ENCODE results near the gene ZBTB2.

DNA sequence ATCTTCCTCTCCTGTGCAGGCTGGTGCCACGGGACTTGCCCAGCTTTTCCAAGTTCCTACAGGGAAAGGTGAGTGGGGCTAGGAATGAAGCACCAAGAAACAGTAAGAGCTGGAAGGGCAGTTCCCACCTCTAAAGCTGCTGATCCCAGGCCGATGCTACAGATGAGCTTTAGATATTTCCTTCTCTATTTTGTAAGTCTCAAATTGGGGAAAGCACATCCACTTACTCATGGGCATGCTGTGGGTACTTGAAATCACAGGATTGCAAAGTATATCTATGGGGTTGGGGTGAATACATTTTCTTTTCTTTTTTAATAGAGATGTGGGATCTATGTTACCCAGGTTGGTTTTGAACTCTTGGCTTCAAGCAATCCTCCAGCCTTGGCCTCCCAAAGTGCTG lies 3.1 kb downstream of the ZBTB2 start:
- TF ChIP-seq, protein P1, sequence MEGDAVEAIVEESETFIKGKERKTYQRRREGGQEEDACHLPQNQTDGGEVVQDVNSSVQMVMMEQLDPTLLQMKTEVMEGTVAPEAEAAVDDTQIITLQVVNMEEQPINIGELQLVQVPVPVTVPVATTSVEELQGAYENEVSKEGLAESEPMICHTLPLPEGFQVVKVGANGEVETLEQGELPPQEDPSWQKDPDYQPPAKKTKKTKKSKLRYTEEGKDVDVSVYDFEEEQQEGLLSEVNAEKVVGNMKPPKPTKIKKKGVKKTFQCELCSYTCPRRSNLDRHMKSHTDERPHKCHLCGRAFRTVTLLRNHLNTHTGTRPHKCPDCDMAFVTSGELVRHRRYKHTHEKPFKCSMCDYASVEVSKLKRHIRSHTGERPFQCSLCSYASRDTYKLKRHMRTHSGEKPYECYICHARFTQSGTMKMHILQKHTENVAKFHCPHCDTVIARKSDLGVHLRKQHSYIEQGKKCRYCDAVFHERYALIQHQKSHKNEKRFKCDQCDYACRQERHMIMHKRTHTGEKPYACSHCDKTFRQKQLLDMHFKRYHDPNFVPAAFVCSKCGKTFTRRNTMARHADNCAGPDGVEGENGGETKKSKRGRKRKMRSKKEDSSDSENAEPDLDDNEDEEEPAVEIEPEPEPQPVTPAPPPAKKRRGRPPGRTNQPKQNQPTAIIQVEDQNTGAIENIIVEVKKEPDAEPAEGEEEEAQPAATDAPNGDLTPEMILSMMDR (conservative IDR thresholded peaks at IDR 0.05) = no peak
- TF ChIP-seq EZH2 (IDR thresholded peaks at IDR 0.05; ENCODE audit: low read depth) = no peak

Measured in PC-9 (cell line).